ENCODE data around the gene ABCB9.
"Not testable (repeated sequence)": the region's sequence is repeated elsewhere in the genome, so short reads cannot be mapped to it uniquely, and the experiment has no call there.

Gene ABCB9

GRCh38 chr12:122942637-122943036 lies 23.6 kb downstream of the ABCB9 start:
- H3K9ac ChIP-seq (ENCODE audit: low read depth, low read length) = no peak overlapping the region
- 97% methylated on average over 2 of the region's 2 CpGs for WGBS
- no peaks in the 10 kb centered on the region for H3K27me3 ChIP-seq (ENCODE audit: insufficient read depth, low read length)
- no peaks in the 10 kb centered on the region for H3K36me3 ChIP-seq (ENCODE audit: insufficient read depth, low read length)
- no peaks in the 10 kb centered on the region for H3K9me3 ChIP-seq (ENCODE audit: insufficient read depth, low read depth, low read length)
- no peak overlapping the region for H3K27ac ChIP-seq (ENCODE audit: low read depth, low read length)
- H3K4me3 ChIP-seq (ENCODE audit: low read length) = no peak overlapping the region
- H3K4me1 ChIP-seq (ENCODE audit: insufficient read depth, low read length) = no peaks in the 10 kb centered on the region

DNA sequence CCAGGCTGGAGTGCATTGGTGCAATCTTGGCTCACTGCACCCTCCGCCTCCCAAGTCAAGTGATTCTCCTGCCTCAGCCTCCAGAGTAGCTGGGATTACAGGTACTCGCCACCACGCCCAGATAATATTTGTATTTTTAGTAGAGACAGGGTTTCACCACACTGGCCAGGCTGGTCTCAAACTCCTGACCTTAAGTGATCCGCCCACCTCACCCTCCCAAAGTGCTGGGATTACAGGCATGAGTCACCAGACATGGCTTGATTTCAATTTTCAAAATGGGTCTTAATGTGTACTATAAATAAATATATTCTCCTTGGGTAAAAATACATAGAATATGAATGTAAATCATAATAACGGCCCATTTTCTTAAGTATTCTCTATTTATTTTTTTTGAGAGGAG lies 24.9 kb downstream of the ABCB9 start:
- not testable (repeated sequence) for H3K36me3 ChIP-seq (ENCODE audit: insufficient read depth, low read length); H3K27me3 ChIP-seq (ENCODE audit: insufficient read depth, low read length); H3K9ac ChIP-seq (ENCODE audit: low read depth, low read length); H3K27ac ChIP-seq (ENCODE audit: low read depth, low read length); H3K4me3 ChIP-seq (ENCODE audit: low read length); H3K9me3 ChIP-seq (ENCODE audit: insufficient read depth, low read depth, low read length); H3K4me1 ChIP-seq (ENCODE audit: insufficient read depth, low read length)
- 98% methylated on average over 4 of the region's 5 CpGs for WGBS

GRCh38 chr12:122939125-122939524 lies 27.1 kb downstream of the ABCB9 start:
- no peaks in the 10 kb centered on the region for H3K27me3 ChIP-seq (ENCODE audit: insufficient read depth, low read length)
- no peak overlapping the region for H3K4me3 ChIP-seq (ENCODE audit: low read length)
- H3K9ac ChIP-seq (ENCODE audit: low read depth, low read length) = no peak overlapping the region
- H3K9me3 ChIP-seq (ENCODE audit: insufficient read depth, low read depth, low read length) = no peaks in the 10 kb centered on the region
- no peaks in the 10 kb centered on the region for H3K36me3 ChIP-seq (ENCODE audit: insufficient read depth, low read length)
- H3K27ac ChIP-seq (ENCODE audit: low read depth, low read length) = no peak overlapping the region
- WGBS = 92% methylated on average over 4 of the region's 4 CpGs
- no peaks in the 10 kb centered on the region for H3K4me1 ChIP-seq (ENCODE audit: insufficient read depth, low read length)

GRCh38 chr12:122937622-122938091 lies 28.6 kb downstream of the ABCB9 start:
- Histone ChIP-seq H3K27ac (ENCODE audit: low read depth, low read length) (no peak overlapping the region), H3K27me3 (ENCODE audit: insufficient read depth, low read length) (no peaks in the 10 kb centered on the region), H3K4me1 (ENCODE audit: insufficient read depth, low read length) (no peaks in the 10 kb centered on the region), H3K9ac (ENCODE audit: low read depth, low read length) (no peak overlapping the region), H3K9me3 (ENCODE audit: insufficient read depth, low read depth, low read length) (no peaks in the 10 kb centered on the region), H3K4me3 (ENCODE audit: low read length) (no peak overlapping the region), H3K36me3 (ENCODE audit: insufficient read depth, low read length) (no peaks in the 10 kb centered on the region)
- WGBS = 91% methylated on average over 3 of the region's 3 CpGs

GRCh38 chr12:122935318-122935717 lies 30.9 kb downstream of the ABCB9 start:
- Histone ChIP-seq H3K27ac (ENCODE audit: low read depth, low read length) (no peak overlapping the region), H3K9ac (ENCODE audit: low read depth, low read length) (no peak overlapping the region), H3K4me1 (ENCODE audit: insufficient read depth, low read length) (no peaks in the 10 kb centered on the region), H3K9me3 (ENCODE audit: insufficient read depth, low read depth, low read length) (no peaks in the 10 kb centered on the region), H3K4me3 (ENCODE audit: low read length) (no peak overlapping the region), H3K36me3 (ENCODE audit: insufficient read depth, low read length) (no peaks in the 10 kb centered on the region), H3K27me3 (ENCODE audit: insufficient read depth, low read length) (no peaks in the 10 kb centered on the region)
- WGBS = 89% methylated on average over 8 of the region's 8 CpGs

DNA sequence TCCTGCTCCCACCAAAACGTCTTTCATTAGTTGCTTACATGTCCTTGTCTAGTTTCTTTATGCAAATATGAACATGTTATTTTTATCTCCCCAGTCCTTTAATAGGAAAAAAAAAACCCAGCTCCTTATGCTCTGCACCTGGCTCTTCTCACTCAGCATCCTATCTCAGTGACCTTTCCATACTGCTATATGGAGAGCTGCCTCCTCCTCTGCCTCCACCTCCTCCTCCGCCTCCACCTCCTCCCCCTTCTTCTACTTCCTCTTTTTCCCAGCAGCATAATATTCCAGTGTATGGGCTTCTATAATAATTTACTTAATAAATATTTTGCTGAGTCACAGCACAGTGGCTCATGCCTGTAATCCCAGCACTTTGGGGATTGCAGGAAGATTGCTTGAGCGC lies 31.5 kb downstream of the ABCB9 start:
- H3K36me3 ChIP-seq (ENCODE audit: insufficient read depth, low read length) = no peaks in the 10 kb centered on the region
- H3K9me3 ChIP-seq (ENCODE audit: insufficient read depth, low read depth, low read length) = no peaks in the 10 kb centered on the region

GRCh38 chr12:122932207-122932606 lies 34.1 kb downstream of the ABCB9 start:
- no peak overlapping the region for H3K27ac ChIP-seq (ENCODE audit: low read depth, low read length)
- H3K4me1 ChIP-seq (ENCODE audit: insufficient read depth, low read length) = no peaks in the 10 kb centered on the region
- no peaks in the 10 kb centered on the region for H3K9me3 ChIP-seq (ENCODE audit: insufficient read depth, low read depth, low read length)
- no peak overlapping the region for H3K9ac ChIP-seq (ENCODE audit: low read depth, low read length)
- WGBS = 91% methylated on average over 8 of the region's 8 CpGs
- H3K27me3 ChIP-seq (ENCODE audit: insufficient read depth, low read length) = no peaks in the 10 kb centered on the region
- no peaks in the 10 kb centered on the region for H3K36me3 ChIP-seq (ENCODE audit: insufficient read depth, low read length)
- no peak overlapping the region for H3K4me3 ChIP-seq (ENCODE audit: low read length)

More for the DNA sequence above, 31.5 kb downstream of the ABCB9 start:
- H3K27me3 ChIP-seq (ENCODE audit: insufficient read depth, low read length) = no peaks in the 10 kb centered on the region
- no peak overlapping the region for H3K4me3 ChIP-seq (ENCODE audit: low read length)
- no peaks in the 10 kb centered on the region for H3K4me1 ChIP-seq (ENCODE audit: insufficient read depth, low read length)
- WGBS = 100% methylated on average over 2 of the region's 3 CpGs
- no peak overlapping the region for H3K9ac ChIP-seq (ENCODE audit: low read depth, low read length)
- H3K27ac ChIP-seq (ENCODE audit: low read depth, low read length) = no peak overlapping the region

GRCh38 chr12:122929812-122930211 lies 36.5 kb downstream of the ABCB9 start:
- Histone ChIP-seq H3K9ac (ENCODE audit: low read depth, low read length) (no peak overlapping the region), H3K27ac (ENCODE audit: low read depth, low read length) (no peak overlapping the region)
- 94% methylated on average over 23 of the region's 23 CpGs for WGBS

DNA sequence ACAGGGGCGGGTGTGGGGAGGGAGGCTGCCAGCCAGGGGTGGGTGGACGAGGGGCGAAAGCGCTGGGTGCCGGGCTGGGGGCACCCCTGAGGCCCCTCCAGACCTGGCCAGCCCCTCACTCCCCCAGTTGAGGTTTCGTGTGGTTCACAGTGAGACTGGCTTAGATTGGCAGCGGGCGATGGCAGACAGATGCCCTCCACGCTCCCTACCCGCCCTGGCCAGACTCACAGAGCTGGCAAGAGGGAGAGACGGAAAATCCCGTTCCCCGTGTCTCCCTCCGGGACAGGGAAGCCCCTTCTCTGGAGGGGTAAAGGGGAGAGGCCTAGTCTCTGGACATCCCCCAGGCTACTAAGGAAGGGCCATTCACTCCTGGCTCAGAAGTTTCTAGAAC lies 37.1 kb downstream of the ABCB9 start:
- no peak overlapping the region for H3K27ac ChIP-seq (ENCODE audit: low read depth, low read length)
- H3K27me3 ChIP-seq (ENCODE audit: insufficient read depth, low read length) = no peaks in the 10 kb centered on the region
- H3K9me3 ChIP-seq (ENCODE audit: insufficient read depth, low read depth, low read length) = no peaks in the 10 kb centered on the region
- no peak overlapping the region for H3K4me3 ChIP-seq (ENCODE audit: low read length)
- no peaks in the 10 kb centered on the region for H3K36me3 ChIP-seq (ENCODE audit: insufficient read depth, low read length)
- H3K4me1 ChIP-seq (ENCODE audit: insufficient read depth, low read length) = no peaks in the 10 kb centered on the region
- 95% methylated on average over 14 of the region's 14 CpGs for WGBS
- H3K9ac ChIP-seq (ENCODE audit: low read depth, low read length) = no peak overlapping the region

More at GRCh38 chr12:122929812-122930211, 36.5 kb downstream of the ABCB9 start:
- H3K27me3 ChIP-seq (ENCODE audit: insufficient read depth, low read length) = no peaks in the 10 kb centered on the region
- no peak overlapping the region for H3K4me3 ChIP-seq (ENCODE audit: low read length)
- no peaks in the 10 kb centered on the region for H3K36me3 ChIP-seq (ENCODE audit: insufficient read depth, low read length)
- H3K4me1 ChIP-seq (ENCODE audit: insufficient read depth, low read length) = no peaks in the 10 kb centered on the region
- H3K9me3 ChIP-seq (ENCODE audit: insufficient read depth, low read depth, low read length) = no peaks in the 10 kb centered on the region

DNA sequence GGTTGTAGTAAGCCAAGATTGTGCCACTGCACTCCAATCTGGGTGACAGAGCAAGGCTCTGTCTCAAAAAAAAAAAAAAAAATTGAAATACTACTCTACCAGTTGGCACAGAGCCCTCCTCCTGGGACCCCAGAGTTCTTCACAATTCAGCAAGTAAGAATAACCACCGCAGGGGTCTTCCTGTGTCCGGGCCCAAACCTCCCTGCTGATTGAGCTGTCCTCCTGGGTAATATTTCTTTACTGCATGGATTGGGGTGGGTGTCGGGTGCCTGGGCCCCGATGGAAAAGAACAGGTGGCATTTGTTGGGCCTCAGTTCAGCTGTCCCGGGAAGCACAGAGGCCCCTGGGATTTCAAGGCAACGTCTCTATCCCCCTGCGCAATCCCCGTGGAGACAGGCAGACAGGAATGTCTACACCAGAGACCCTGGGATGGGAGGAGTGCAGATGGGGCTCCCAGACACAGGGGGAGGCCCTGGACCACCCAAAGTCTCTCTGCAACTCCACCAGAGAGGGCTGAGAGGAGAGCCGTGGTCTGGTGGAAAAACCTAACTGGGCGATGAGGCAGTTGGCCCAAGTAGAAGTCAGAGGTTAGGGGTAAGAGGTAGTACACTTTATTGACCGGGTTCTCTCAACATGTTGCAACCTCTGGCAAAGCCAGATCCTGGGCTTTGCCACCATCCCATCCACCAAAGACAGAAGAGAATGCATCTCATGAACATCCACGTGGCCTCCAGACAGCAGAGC lies 37.7 kb downstream of the ABCB9 start:
- H3K9ac ChIP-seq (ENCODE audit: low read depth, low read length) = no peak overlapping the region
- WGBS = 90% methylated on average over 12 of the region's 12 CpGs
- no peaks in the 10 kb centered on the region for H3K27me3 ChIP-seq (ENCODE audit: insufficient read depth, low read length)
- no peaks in the 10 kb centered on the region for H3K36me3 ChIP-seq (ENCODE audit: insufficient read depth, low read length)
- no peak overlapping the region for H3K27ac ChIP-seq (ENCODE audit: low read depth, low read length)
- H3K9me3 ChIP-seq (ENCODE audit: insufficient read depth, low read depth, low read length) = no peaks in the 10 kb centered on the region
- no peak overlapping the region for H3K4me3 ChIP-seq (ENCODE audit: low read length)
- H3K4me1 ChIP-seq (ENCODE audit: insufficient read depth, low read length) = no peaks in the 10 kb centered on the region

DNA sequence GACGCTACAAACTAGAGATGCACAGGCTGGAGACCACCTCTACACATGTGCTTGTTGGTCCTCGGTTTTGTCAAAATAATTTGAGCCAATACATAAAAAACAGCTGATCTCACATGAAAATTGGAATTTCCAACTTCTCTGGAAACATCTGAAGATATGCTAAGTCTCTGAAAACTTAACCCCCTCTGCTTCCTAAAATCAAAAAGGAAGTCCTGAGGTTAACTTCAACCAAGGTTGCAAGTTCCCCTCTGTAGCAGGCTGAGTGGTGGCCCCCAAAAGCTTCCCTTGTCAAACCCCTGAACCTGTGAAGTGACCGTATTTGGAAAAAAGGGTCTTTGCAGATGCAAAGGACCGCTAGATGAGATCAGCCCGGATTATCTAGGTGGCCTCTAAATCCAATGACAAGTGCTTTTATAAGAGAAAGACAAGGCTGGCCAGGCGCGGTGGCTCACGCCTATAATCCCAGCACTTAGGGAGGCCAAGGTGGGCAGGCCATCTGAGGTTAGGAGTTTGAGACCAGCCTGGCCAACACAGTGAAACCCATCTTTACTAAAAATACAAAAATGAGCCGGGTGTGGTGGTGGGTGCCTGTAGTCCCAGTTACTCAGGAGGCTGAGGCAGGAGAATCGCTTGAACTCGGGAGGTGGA lies 38.4 kb downstream of the ABCB9 start:
- no peak overlapping the region for H3K9ac ChIP-seq (ENCODE audit: low read depth, low read length)
- WGBS = 91% methylated on average over 11 of the region's 11 CpGs
- H3K4me3 ChIP-seq (ENCODE audit: low read length) = no peak overlapping the region
- no peaks in the 10 kb centered on the region for H3K9me3 ChIP-seq (ENCODE audit: insufficient read depth, low read depth, low read length)
- H3K27me3 ChIP-seq (ENCODE audit: insufficient read depth, low read length) = no peaks in the 10 kb centered on the region
- H3K36me3 ChIP-seq (ENCODE audit: insufficient read depth, low read length) = no peaks in the 10 kb centered on the region
- no peaks in the 10 kb centered on the region for H3K4me1 ChIP-seq (ENCODE audit: insufficient read depth, low read length)
- no peak overlapping the region for H3K27ac ChIP-seq (ENCODE audit: low read depth, low read length)

Data from HUES64 (cell line).